Epidermal melanocyte (primary cell): ENCODE data around the gene TMEM201.

Experiments
- DNase-seq: peaks from one replicate; pipeline ENCODE4 v3.0.0; 2011; ENCODE audit warnings: low spot score; ENCODE audit not compliant: insufficient read length

The TMEM201 gene

GRCh38 chr1:9580942-9581341 lies 7.8 kb upstream of the TMEM201 start:
- DNase-seq = no peak

- no peak for DNase-seq
These were observed 2.5 kb upstream of the TMEM201 start for GRCh38 chr1:9586147-9586766.

- no peak for DNase-seq
These were observed 520 bp downstream of the TMEM201 start for GRCh38 chr1:9589144-9589718.

GRCh38 chr1:9589719-9590157 lies 1.0 kb downstream of the TMEM201 start:
- no peak for DNase-seq

- DNase-seq = no peak
These were observed 1.5 kb downstream of the TMEM201 start for GRCh38 chr1:9590201-9590600.

- no peak for DNase-seq
These were observed 2.4 kb downstream of the TMEM201 start for GRCh38 chr1:9590945-9591668.

- DNase-seq = no peak
These were observed 3.2 kb downstream of the TMEM201 start for GRCh38 chr1:9591669-9592509.

- no peak for DNase-seq
These were observed 3.9 kb downstream of the TMEM201 start for GRCh38 chr1:9592510-9593075.

- no peak for DNase-seq
These were observed 4.4 kb downstream of the TMEM201 start for GRCh38 chr1:9593147-9593491.

- DNase-seq = peak; percentile 78
These were observed 5.1 kb downstream of the TMEM201 start for GRCh38 chr1:9593492-9594465.

GRCh38 chr1:9594471-9595155 lies 5.9 kb downstream of the TMEM201 start:
- DNase-seq = no peak

- no peak for DNase-seq
These were observed 6.7 kb downstream of the TMEM201 start for GRCh38 chr1:9595156-9595967.

GRCh38 chr1:9595968-9596340 lies 7.2 kb downstream of the TMEM201 start:
- no peak for DNase-seq

- DNase-seq = no peak
These were observed 7.9 kb downstream of the TMEM201 start for GRCh38 chr1:9596415-9597123.

- DNase-seq = no peak
These were observed 8.9 kb downstream of the TMEM201 start for GRCh38 chr1:9597361-9598315.

GRCh38 chr1:9598316-9598700 lies 9.6 kb downstream of the TMEM201 start:
- DNase-seq = no peak

- no peak for DNase-seq
These were observed 11.0 kb downstream of the TMEM201 start for GRCh38 chr1:9599741-9600140.
